ENCODE results near the gene SAMD9.
"Not testable (repeated sequence)": the region's sequence is repeated elsewhere in the genome, so short reads cannot be mapped to it uniquely, and the experiment has no call there.

Gene SAMD9

GRCh38 chr7:93119191-93119905 lies 1.6 kb upstream of the SAMD9 start:
- DNase-seq, result no peak

- no peak for DNase-seq
These were observed 452 bp downstream of the SAMD9 start for GRCh38 chr7:93117327-93117726.

GRCh38 chr7:93115796-93116195 lies 2.0 kb downstream of the SAMD9 start:
- DNase-seq, result no peak

GRCh38 chr7:93108003-93108402 lies 9.8 kb downstream of the SAMD9 start:
- no peak for DNase-seq

DNA sequence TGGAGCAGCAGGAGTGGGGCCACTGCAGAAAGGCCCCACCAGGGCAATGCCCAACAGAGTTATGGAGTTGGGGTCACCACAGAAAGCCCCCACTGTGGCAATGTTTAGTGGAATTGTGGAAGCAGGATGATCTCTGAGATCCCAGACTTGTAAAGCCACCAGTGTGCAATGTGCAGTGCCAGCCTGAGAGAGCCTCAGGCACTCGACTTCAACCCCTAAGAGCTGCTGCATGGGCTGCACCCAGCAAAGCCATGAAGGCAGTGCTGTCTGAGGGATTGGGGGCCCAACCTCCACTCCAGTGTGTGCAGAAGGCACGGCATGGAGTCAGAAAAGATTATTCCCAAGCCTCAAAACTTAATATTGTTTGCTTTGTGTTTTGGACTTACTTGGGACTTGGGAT lies 20.4 kb downstream of the SAMD9 start:
- DNase-seq, result no peak

- DNase-seq, result no peak
These were observed 24.9 kb downstream of the SAMD9 start for GRCh38 chr7:93092757-93093370.

GRCh38 chr7:93073357-93073756 lies 44.4 kb downstream of the SAMD9 start:
- DNase-seq, result not testable (repeated sequence)

- no peak for DNase-seq
These were observed 55.2 kb downstream of the SAMD9 start for GRCh38 chr7:93062599-93062998.

DNA sequence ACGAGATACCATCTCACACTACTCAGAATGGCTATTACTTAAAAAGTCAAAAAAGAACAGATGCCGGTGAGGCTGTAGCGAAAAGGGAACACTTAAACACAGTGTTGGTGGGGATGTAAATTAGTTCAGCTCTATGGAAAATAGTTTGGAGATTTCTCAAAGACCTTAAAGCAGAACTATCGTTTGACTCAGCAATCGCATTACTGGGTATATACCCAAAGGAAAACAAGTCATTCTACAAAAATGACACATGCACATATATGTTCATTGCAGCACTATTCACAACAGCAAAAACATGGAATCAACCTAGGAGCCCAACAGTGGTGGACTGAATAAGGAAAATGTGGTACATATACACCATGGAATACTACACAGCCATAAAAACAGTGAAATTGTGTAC lies 56.9 kb downstream of the SAMD9 start:
- no peak for DNase-seq

GRCh38 chr7:93060025-93060424 lies 57.8 kb downstream of the SAMD9 start:
- no peak for DNase-seq

- DNase-seq, result not testable (repeated sequence)
These were observed 61.2 kb downstream of the SAMD9 start for GRCh38 chr7:93056621-93057020.

DNA sequence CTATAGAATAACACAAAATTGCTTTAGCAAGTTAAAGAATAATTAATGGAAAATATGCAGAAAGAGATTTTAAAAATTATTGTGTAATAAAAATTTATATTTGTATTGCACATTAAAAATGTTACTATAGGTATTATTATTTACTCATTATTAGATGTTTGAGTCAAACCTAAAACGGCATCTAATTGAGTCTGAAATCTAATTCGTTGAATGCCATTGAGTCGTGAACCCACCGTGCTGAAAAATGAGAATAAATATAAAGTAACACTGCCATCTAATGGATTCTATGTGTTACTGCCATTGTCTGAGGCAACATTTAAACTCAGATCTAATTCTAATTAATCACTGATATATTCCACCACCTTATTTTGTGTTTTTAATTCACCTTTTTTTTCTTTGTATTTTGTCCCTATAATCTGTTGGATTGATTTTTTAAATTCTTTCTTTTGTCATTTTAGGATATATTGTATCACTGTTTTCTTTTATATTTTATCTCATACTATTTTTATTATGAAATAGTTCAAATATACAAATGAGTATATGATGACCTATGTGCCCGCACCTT lies 62.2 kb downstream of the SAMD9 start:
- peak; percentile 57 for DNase-seq

DNA sequence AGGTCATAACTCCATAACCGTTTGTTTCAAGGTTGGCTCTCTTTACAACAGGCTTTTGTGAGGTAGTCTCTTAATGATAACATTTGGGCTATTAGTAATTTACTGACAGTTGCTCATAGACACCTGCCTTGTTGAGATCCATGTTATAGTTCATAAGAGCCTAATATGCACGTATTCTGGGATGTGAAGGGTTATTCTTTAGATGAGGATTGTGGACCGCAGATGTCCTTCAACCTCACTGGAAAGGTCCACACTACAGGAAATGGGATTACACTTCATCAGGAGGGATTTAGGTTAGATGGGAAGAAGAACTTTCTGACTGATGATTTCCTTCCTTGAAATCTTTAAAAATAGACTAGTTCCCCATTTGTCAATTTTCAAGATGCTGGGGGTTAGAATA lies 62.8 kb downstream of the SAMD9 start:
- no peak for DNase-seq

DNA sequence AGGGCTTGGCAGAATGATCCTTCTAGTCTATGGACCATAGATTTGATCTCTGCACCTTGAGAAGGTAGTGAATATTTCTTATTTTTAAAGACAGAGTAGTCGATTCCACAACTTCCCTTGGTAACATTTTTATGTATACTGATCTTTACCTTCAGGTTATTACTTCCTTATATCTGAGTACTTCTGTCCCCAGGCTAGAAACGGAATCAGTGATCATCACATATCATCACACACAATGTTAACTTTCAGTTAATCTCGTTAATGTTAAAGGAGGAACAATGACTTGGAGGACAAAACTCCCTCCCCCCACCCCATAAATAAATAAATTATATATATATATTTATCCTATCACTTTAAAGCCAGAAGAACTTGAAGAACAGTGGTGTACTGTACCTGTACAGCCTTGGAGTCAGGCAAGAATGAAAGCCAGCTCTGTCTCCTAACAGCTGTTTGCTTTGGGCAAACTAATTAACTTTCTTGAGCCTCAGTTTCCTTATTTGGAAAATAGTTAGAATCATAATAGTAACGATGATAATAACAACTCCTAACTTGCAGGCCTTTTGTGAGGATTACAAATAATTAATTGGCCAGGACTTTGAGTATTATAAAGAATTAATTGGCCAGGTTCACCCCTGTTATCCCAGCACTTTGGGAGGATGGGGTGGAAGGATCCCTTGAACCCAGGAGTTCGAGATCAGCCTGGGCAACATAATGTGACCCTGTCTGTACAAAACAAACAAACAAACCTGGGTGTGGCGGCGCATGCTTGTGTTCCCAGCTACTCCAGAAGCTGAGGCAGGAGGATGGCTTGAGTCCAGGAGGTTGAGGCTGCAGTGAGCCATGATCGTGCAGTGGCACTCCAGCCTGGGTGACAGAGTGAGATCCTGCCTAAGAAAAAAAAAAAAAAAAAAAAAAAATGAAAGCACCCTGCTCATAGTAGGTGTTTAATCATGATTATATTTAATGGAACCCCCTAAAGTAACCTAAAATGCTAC lies 63.5 kb downstream of the SAMD9 start:
- DNase-seq, result no peak

- DNase-seq, result no peak
These were observed 64.4 kb downstream of the SAMD9 start for GRCh38 chr7:93053209-93053948.

- DNase-seq, result no peak
These were observed 66.1 kb downstream of the SAMD9 start for GRCh38 chr7:93051660-93052059.

Measured in CD4-positive, alpha-beta T cell treated with Interleukin-21 for 1 hour (primary cell).